A549 treated with GW870086 at 1 μM for 4 hours (cell line): ENCODE data around the gene VPS52. TPM values are rescaled to one million over a fixed set of nuclear protein-coding genes. Genes with fewer than 3 reads are reported as not detected.

Experiments
- total RNA-seq: library from RNA; stranded (reverse); fragments of 200-300 nt; extraction: Qiagen RNA extraction; gene quantifications from 5 replicates; pipeline ENCODE4 v1.2.3, GENCODE V29; 2022; ENCODE audit warnings: low read depth

Gene VPS52, protein sequence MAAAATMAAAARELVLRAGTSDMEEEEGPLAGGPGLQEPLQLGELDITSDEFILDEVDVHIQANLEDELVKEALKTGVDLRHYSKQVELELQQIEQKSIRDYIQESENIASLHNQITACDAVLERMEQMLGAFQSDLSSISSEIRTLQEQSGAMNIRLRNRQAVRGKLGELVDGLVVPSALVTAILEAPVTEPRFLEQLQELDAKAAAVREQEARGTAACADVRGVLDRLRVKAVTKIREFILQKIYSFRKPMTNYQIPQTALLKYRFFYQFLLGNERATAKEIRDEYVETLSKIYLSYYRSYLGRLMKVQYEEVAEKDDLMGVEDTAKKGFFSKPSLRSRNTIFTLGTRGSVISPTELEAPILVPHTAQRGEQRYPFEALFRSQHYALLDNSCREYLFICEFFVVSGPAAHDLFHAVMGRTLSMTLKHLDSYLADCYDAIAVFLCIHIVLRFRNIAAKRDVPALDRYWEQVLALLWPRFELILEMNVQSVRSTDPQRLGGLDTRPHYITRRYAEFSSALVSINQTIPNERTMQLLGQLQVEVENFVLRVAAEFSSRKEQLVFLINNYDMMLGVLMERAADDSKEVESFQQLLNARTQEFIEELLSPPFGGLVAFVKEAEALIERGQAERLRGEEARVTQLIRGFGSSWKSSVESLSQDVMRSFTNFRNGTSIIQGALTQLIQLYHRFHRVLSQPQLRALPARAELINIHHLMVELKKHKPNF
- total RNA-seq: 15.1 to 17.6 TPM (median 15.5 TPM) in 5 replicates

DNA sequence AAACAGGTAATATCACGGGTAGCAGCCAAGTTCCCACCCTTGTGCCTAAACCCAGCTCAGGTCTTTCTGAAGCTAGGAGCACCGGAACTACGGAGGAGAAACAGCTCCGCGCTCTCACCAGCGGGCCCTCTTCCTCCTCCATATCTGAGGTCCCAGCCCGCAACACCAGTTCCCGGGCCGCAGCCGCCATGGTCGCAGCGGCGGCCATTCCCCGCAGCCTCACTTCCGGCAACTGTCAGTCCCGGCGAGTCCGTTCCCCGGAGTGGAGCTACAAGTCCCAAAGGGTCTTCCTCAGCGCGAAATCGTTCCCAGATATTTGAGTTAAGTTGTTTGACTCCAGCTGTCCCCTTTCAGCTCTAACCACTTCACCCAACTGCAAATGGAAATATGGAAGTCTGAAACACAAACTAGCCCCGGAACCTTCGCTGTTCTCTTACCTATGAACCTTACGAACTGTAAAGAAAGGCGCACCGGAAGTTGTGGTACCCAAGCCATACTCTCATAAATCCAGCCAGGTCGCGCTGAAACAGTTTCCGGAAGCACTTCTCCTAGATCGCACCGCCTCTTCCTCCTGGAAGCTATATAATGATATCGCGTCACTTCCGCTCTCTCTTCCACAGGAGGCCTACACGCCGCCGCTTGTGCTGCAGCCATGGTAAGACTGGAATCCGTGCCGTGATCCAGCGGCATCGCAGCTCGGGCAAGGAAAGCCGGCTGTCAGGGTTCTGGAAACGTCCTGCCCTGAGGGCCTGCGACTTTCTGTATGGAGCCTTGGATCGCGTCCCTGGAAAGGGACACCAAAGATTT, at the start of gene VPS52, which contains the start of gene RPS18:
Gene VPS52 (minus strand): TSS at position 409 of the 807 bp plus-strand sequence. CDS start 201 bp downstream, at position 208.
Gene RPS18 (plus strand): TSS at position 608 of the 807 bp plus-strand sequence. CDS start 45 bp downstream, at position 653.

GRCh38 chr6:33317669-33318425, 46.2 kb upstream of the VPS52 start, which contains the start of gene ZBTB22:
Gene ZBTB22, minus strand, starts transcription at chr6:33317744. Its CDS starts 828 bp downstream, at chr6:33316916.

GRCh38 chr6:33313709-33314514, 42.2 kb upstream of the VPS52 start, which contains the start of gene TAPBP:
Gene TAPBP, minus strand, starts transcription at chr6:33314078. Its CDS starts 37 bp downstream, at chr6:33314041.

DNA sequence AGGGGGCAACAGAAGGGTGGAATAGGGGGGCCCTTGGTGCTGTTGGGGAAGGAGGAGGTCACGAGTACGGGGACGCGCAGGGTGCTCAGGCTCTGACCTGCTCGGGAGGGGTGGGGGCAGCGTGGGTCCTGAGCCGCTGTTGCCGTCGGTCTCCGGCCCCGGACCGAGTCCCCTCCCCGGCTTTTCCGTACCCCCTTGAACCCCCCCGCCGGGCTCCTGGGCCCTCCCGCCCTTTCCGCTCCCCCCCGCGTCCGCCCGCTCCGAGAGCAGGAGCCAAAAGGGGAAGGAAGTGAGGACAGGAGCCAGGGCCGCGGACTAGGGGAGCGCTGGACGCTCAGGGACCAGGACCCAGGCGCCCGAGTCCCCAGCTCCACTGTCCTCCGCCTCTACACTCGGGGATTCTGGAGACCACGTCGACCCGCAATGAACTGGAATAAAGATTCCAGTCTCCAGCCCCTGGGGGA, 27.1 kb upstream of the VPS52 start, which contains the start of gene RGL2:
Gene RGL2 (minus strand): TSS at position 170 of the 464 bp plus-strand sequence. CDS start 332 bp downstream, outside the sequence.

GRCh38 chr6:33288921-33289783, 17.5 kb upstream of the VPS52 start, which contains the start of the genes PFDN6 and WDR46:
Gene PFDN6, plus strand, starts transcription at chr6:33289601. Its CDS starts 256 bp downstream, at chr6:33289857.
Gene WDR46, minus strand, starts transcription at chr6:33289239. Its CDS starts 69 bp downstream, at chr6:33289170.

GRCh38 chr6:33276864-33277662, 5.4 kb upstream of the VPS52 start, which contains the start of gene B3GALT4:
Gene B3GALT4, plus strand, starts transcription at chr6:33277123. Its CDS starts 297 bp downstream, at chr6:33277420.

GRCh38 chr6:33208091-33208967, 63.3 kb downstream of the VPS52 start, which contains the start of gene RING1:
Gene RING1, plus strand, starts transcription at chr6:33208500. Its CDS starts 323 bp downstream, at chr6:33208823.

GRCh38 chr6:33204415-33205190, 67.1 kb downstream of the VPS52 start, which contains the start of gene HSD17B8:
Gene HSD17B8, plus strand, starts transcription at chr6:33204655. Its CDS starts 14 bp downstream, at chr6:33204669.

Other genes starting within 250 kb of the VPS52 start
- not detected in 5 replicates for gene HLA-DPA1, start 198.2 kb downstream of the VPS52 start, total RNA-seq
- gene HLA-DPB1, start 195.9 kb downstream of the VPS52 start, total RNA-seq: not detected in 5 replicates
- 0.45 to 0.93 TPM (median 0.71 TPM) in 5 replicates for gene COL11A2, start 79.4 kb downstream of the VPS52 start, total RNA-seq
- gene RXRB, start 71.2 kb downstream of the VPS52 start, total RNA-seq: 14.0 to 20.0 TPM (median 19.7 TPM) in 5 replicates
- 103 to 113 TPM (median 109 TPM) in 5 replicates for gene SLC39A7, start 71.0 kb downstream of the VPS52 start, total RNA-seq
- gene HSD17B8, start 67.2 kb downstream of the VPS52 start, total RNA-seq: 12.3 to 16.6 TPM (median 15.5 TPM) in 5 replicates
- 19.3 to 26.3 TPM (median 23.1 TPM) in 5 replicates for gene RING1, start 63.4 kb downstream of the VPS52 start, total RNA-seq
- 2,539 to 2,848 TPM (median 2,622 TPM) in 5 replicates for gene RPS18, start 199 bp upstream of the VPS52 start, total RNA-seq
- gene B3GALT4, start 5.2 kb upstream of the VPS52 start, total RNA-seq: 0.38 to 0.91 TPM (median 0.81 TPM) in 5 replicates
- gene WDR46, start 17.4 kb upstream of the VPS52 start, total RNA-seq: 50.1 to 58.6 TPM (median 53.8 TPM) in 5 replicates
- gene PFDN6, start 17.7 kb upstream of the VPS52 start, total RNA-seq: 99.4 to 123 TPM (median 103 TPM) in 5 replicates
- 10.8 to 16.6 TPM (median 13.9 TPM) in 5 replicates for gene RGL2, start 27.1 kb upstream of the VPS52 start, total RNA-seq
- gene TAPBP, start 42.2 kb upstream of the VPS52 start, total RNA-seq: 35.4 to 40.0 TPM (median 38.7 TPM) in 5 replicates
- gene ZBTB22, start 45.9 kb upstream of the VPS52 start, total RNA-seq: 2.5 to 3.6 TPM (median 3.2 TPM) in 5 replicates
- 35.4 to 36.9 TPM (median 35.9 TPM) in 5 replicates for gene DAXX, start 51.1 kb upstream of the VPS52 start, total RNA-seq
- 37.6 to 44.2 TPM (median 39.0 TPM) in 5 replicates for gene KIFC1, start 119.9 kb upstream of the VPS52 start, total RNA-seq
- gene PHF1, start 139.1 kb upstream of the VPS52 start, total RNA-seq: 12.5 to 19.8 TPM (median 15.7 TPM) in 5 replicates
- 180 to 224 TPM (median 198 TPM) in 5 replicates for gene CUTA, start 146.2 kb upstream of the VPS52 start, total RNA-seq
- 3.6 to 4.7 TPM (median 3.9 TPM) in 5 replicates for gene SYNGAP1, start 148.2 kb upstream of the VPS52 start, total RNA-seq
- gene ZBTB9, start 182.7 kb upstream of the VPS52 start, total RNA-seq: 9.9 to 12.4 TPM (median 11.5 TPM) in 5 replicates